IPS-18a (cell line): ENCODE results near the gene FTO.
A peak's percentile ranks its signal among the peaks of the same experiment; 100 is the strongest.

Experiments
- H3K27ac ChIP-seq: one replicate; pipeline ENCODE4 v1.5.1; 2013; ENCODE audit warnings: low read length
- H3K27me3 ChIP-seq: one replicate; pipeline ENCODE4 v1.6.1; 2013; ENCODE audit warnings: mild to moderate bottlenecking, low read length; ENCODE audit not compliant: control insufficient read depth, insufficient read depth
- H3K36me3 ChIP-seq: one replicate; pipeline ENCODE4 v1.6.1; 2013; ENCODE audit warnings: low read depth, low read length; ENCODE audit not compliant: control insufficient read depth
- H3K4me1 ChIP-seq: one replicate; pipeline ENCODE4 v1.6.1; 2013; ENCODE audit warnings: low read depth, low read length; ENCODE audit not compliant: control insufficient read depth
- H3K4me3 ChIP-seq: one replicate; pipeline ENCODE4 v1.5.1; 2013; ENCODE audit warnings: low read length
- H3K9ac ChIP-seq: one replicate; pipeline ENCODE4 v1.6.1; 2013; ENCODE audit warnings: mild to moderate bottlenecking, low read length, moderate library complexity
- H3K9me3 ChIP-seq: one replicate; pipeline ENCODE4 v1.6.1; 2013; ENCODE audit warnings: low read depth, low read length; ENCODE audit not compliant: control insufficient read depth

The FTO gene

DNA sequence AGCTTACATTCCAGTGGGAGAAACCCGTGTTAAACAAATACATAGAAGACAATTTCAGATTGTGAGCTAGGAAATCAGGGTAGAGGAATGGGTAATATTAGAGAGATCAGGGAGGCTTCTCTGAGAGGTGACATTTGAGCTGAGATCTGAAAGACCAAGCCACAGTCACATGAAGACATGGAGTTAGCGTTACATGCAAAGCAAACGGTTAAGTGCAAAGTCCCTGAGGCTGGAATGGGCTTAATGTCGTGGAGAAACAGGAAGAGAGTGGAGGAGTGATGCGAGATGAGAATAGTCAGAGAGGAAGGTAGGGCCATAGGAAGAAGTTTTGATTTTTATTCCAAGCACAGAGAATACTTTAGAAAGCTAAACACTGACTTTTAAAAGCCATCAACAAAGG, 336.5 kb downstream of the FTO start:
- Histone ChIP-seq H3K27me3 (no peaks in the 10 kb centered on the region), H3K36me3 (no peaks in the 10 kb centered on the region), H3K4me1 (no peaks in the 10 kb centered on the region), H3K9me3 (peaks cover 4% of the 10 kb centered on the region), H3K27ac (no peak overlapping the region), H3K9ac (no peak overlapping the region), H3K4me3 (no peak overlapping the region)

GRCh38 chr16:54040975-54041374, 337.0 kb downstream of the FTO start:
- Histone ChIP-seq H3K9ac (no peak overlapping the region), H3K36me3 (no peaks in the 10 kb centered on the region), H3K27ac (no peak overlapping the region), H3K4me3 (no peak overlapping the region), H3K9me3 (peaks cover 4% of the 10 kb centered on the region), H3K27me3 (no peaks in the 10 kb centered on the region), H3K4me1 (no peaks in the 10 kb centered on the region)

- Histone ChIP-seq H3K27ac (no peak overlapping the region), H3K9ac (no peak overlapping the region), H3K4me1 (peaks cover 41% of the 10 kb centered on the region), H3K9me3 (no peaks in the 10 kb centered on the region), H3K4me3 (no peak overlapping the region), H3K27me3 (no peaks in the 10 kb centered on the region), H3K36me3 (no peaks in the 10 kb centered on the region)
Measured at GRCh38 chr16:54048586-54049495, 344.9 kb downstream of the FTO start.

- H3K27me3 ChIP-seq = peaks cover 6% of the 10 kb centered on the region
- peak overlapping the region; percentile 1 for H3K4me3 ChIP-seq
- H3K36me3 ChIP-seq = no peaks in the 10 kb centered on the region
- H3K9me3 ChIP-seq = no peaks in the 10 kb centered on the region
- H3K9ac ChIP-seq = no peak overlapping the region
- peak overlapping the region; percentile 7 for H3K27ac ChIP-seq
- peaks cover 51% of the 10 kb centered on the region for H3K4me1 ChIP-seq
Measured at GRCh38 chr16:54049591-54050458, 345.9 kb downstream of the FTO start.

GRCh38 chr16:54050459-54051210, 346.7 kb downstream of the FTO start:
- no peak overlapping the region for H3K9ac ChIP-seq
- no peak overlapping the region for H3K4me3 ChIP-seq
- peaks cover 55% of the 10 kb centered on the region for H3K4me1 ChIP-seq
- H3K9me3 ChIP-seq = no peaks in the 10 kb centered on the region
- no peaks in the 10 kb centered on the region for H3K36me3 ChIP-seq
- H3K27me3 ChIP-seq = peaks cover 6% of the 10 kb centered on the region
- no peak overlapping the region for H3K27ac ChIP-seq

DNA sequence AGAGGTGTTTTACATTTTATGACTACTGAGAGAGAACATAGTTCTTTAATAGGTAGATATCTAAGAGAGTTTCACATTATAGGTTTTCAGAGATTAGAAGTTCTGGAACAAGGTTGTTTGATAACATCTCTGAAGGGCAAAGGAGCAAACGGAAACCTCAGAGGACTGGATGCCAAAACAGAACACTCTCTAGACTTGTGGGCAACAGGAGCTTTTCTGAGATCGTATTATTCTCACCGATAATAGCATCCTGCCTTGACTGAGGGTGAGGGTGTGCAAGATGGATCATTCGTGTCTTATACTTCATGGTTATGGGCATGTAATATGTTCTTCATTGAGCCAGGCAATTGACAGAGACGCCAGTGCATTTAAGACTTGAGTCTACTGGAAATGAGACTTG, 347.9 kb downstream of the FTO start:
- Histone ChIP-seq H3K4me1 (peaks cover 55% of the 10 kb centered on the region), H3K9me3 (no peaks in the 10 kb centered on the region), H3K36me3 (no peaks in the 10 kb centered on the region), H3K27me3 (peaks cover 6% of the 10 kb centered on the region), H3K4me3 (no peak overlapping the region), H3K27ac (no peak overlapping the region), H3K9ac (no peak overlapping the region)

GRCh38 chr16:54052271-54052670, 348.3 kb downstream of the FTO start:
- Histone ChIP-seq H3K4me3 (no peak overlapping the region), H3K9me3 (no peaks in the 10 kb centered on the region), H3K36me3 (no peaks in the 10 kb centered on the region), H3K4me1 (peaks cover 55% of the 10 kb centered on the region), H3K27me3 (peaks cover 6% of the 10 kb centered on the region), H3K9ac (no peak overlapping the region), H3K27ac (no peak overlapping the region)

DNA sequence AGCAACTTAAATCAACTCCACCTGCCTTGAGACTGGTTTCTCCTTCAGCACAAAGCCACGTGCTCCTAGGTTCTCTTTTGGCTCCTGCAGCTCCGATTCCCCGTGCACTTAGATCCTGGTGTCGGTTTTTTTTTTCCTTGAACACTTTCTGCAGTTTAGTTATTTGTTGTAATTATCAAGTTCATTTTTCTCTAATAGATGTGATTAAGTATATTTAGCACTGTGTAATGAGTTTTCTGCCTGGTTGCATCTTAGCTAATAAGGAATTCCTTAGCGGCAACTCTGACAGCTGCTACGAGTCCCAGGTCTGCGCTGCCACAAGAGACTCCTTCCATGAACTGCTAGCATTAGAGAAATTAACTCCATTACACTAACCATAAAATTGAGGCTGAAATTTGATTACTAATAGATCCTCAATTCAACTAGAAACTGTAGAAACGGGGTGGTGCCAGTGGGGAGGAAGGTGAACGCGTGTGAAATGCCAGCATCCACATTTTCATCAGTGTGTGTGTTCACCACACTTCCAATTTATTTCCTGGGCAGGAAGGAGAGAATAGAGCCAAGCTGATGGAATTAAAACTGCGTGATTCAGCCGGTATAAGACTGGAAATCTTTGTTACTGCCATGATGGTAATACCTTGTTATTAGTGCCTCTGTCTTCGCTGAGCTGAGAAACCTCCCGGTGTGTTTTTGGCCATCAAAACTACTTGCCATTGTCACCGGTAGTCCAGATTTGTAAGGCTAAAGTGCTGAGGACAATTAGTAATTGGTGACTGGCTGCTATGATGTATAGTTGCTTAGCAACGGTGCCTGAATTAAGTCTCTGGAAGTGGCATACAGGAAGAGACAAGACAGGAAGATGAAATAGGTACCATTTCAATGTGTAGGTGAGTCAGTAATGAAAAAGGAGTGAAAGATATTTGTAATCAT, 350.2 kb downstream of the FTO start:
- Histone ChIP-seq H3K9ac (no peak overlapping the region), H3K27ac (no peak overlapping the region), H3K4me1 (peaks cover 47% of the 10 kb centered on the region)

DNA sequence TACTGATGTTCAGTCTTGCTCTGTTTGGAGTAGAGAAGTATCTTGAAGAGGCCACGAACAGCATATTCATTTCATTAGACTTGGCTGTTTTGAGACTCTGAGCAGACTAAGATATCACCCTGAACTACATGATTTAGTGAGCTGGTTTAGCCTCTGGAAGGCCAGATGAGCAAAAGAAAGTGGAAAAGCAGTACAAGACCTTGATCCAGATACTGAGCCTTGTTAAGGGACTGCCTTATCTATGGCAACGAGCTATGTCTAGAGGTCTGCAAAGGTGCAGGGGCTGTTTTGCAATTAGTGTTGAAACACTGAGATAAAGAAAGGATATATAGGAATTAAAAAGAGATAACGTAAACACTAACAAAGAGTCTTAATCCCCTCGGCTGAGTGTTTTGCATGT, 351.2 kb downstream of the FTO start:
- no peak overlapping the region for H3K9ac ChIP-seq
- no peaks in the 10 kb centered on the region for H3K36me3 ChIP-seq
- H3K4me3 ChIP-seq = no peak overlapping the region
- no peak overlapping the region for H3K27ac ChIP-seq
- H3K27me3 ChIP-seq = peaks cover 6% of the 10 kb centered on the region
- H3K4me1 ChIP-seq = peaks cover 36% of the 10 kb centered on the region
- H3K9me3 ChIP-seq = no peaks in the 10 kb centered on the region

More for the DNA sequence above, 350.2 kb downstream of the FTO start:
- H3K36me3 ChIP-seq = no peaks in the 10 kb centered on the region
- no peak overlapping the region for H3K4me3 ChIP-seq
- peaks cover 6% of the 10 kb centered on the region for H3K27me3 ChIP-seq
- no peaks in the 10 kb centered on the region for H3K9me3 ChIP-seq

DNA sequence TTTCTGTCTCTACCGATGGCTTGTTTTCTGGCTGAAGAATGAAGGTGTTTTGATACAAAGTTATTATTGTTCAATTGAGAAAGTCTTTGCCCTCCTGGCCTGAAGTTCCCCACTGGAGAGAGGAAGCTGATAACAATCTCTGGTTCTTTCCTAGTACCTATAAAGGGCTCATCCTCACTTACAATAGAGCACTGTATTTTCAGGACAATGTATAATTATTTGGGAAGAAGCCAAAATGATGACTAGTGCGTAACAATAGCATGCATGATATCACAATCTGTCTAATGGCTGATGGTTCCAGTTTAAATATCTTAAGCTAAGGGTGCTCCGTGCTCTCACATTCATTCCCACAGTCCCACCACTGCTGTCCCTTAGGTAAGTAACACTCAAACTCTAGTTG, 351.9 kb downstream of the FTO start:
- Histone ChIP-seq H3K27ac (no peak overlapping the region), H3K4me1 (peaks cover 30% of the 10 kb centered on the region), H3K4me3 (no peak overlapping the region), H3K9ac (no peak overlapping the region), H3K36me3 (no peaks in the 10 kb centered on the region), H3K9me3 (no peaks in the 10 kb centered on the region), H3K27me3 (peaks cover 6% of the 10 kb centered on the region)
